ENCODE measurements around the gene SLC2A4RG. TPM values are rescaled to one million over a fixed set of nuclear protein-coding genes. Genes with fewer than 3 reads are reported as not detected.
A peak's percentile ranks its signal among the peaks of the same experiment; 100 is the strongest.
"Not testable (repeated sequence)": the region's sequence is repeated elsewhere in the genome, so short reads cannot be mapped to it uniquely, and the experiment has no call there.

SLC2A4RG gene
- total RNA-seq, 2 donors from 2014 or later, result 24.7 to 37.2 TPM

- DNase-seq (ENCODE audit: low spot score in 2 of 2), result no peak
These were observed 33.4 kb upstream of the SLC2A4RG start for GRCh38 chr20:63706027-63706695.

GRCh38 chr20:63706852-63707557 is 32.6 kb upstream of the SLC2A4RG start:
- Mint-ChIP-seq H3K36me3 (peaks cover 18 to 32% of the 10 kb centered on the region in 2 donors), H3K9me3 (peaks cover 0 to under 1% of the 10 kb centered on the region in 2 donors), H3K27ac (peak overlapping the region; percentile 65 to 91)
- DNase-seq (ENCODE audit: low spot score in 2 of 2), result peak; percentile 63 to 66
- ATAC-seq, result peak; percentile 65 to 77

More at GRCh38 chr20:63706027-63706695, 33.4 kb upstream of the SLC2A4RG start:
- Mint-ChIP-seq H3K36me3 (peaks cover 13 to 27% of the 10 kb centered on the region in 2 donors), H3K9me3 (no peaks in the 10 kb centered on the region), H3K27ac (peak overlapping the region; percentile 65 to 91)
- no peak for ATAC-seq

GRCh38 chr20:63707558-63708300 is 31.8 kb upstream of the SLC2A4RG start, which contains the start of the genes ARFRP1 and ZGPAT:
TSS of gene ARFRP1 (minus strand) at chr20:63707976. CDS start at chr20:63707091, 885 bp downstream.
TSS of gene ZGPAT (plus strand) at chr20:63708039. CDS start at chr20:63708581, 542 bp downstream.
- H3K9me3 Mint-ChIP-seq, result peaks cover 0 to 6% of the 10 kb centered on the region in 2 donors
- H3K27ac Mint-ChIP-seq, result peak within 1 kb of the TSS; percentile 91 to 93
- peaks cover 25 to 40% of the 10 kb centered on the region in 2 donors for H3K36me3 Mint-ChIP-seq
- DNase-seq (ENCODE audit: low spot score in 2 of 2) (peak; percentile 85 to 87), ATAC-seq (peak; percentile 84 to 87)

- ATAC-seq (peak; percentile 4 to 11), DNase-seq (ENCODE audit: low spot score in 2 of 2) (peak; percentile 15 to 57)
- Mint-ChIP-seq H3K9me3 (peaks cover 0 to 6% of the 10 kb centered on the region in 2 donors), H3K36me3 (peaks cover 25 to 44% of the 10 kb centered on the region in 2 donors), H3K27ac (peak overlapping the region; percentile 91 to 93)
These were observed 31.1 kb upstream of the SLC2A4RG start for GRCh38 chr20:63708301-63709148.

GRCh38 chr20:63709149-63709527 is 30.4 kb upstream of the SLC2A4RG start:
- ATAC-seq (no peak), DNase-seq (ENCODE audit: low spot score in 2 of 2) (no peak)
- peaks cover 0 to 6% of the 10 kb centered on the region in 2 donors for H3K9me3 Mint-ChIP-seq
- H3K27ac Mint-ChIP-seq, result peak overlapping the region in 1 of 2 donors; percentile 91
- H3K36me3 Mint-ChIP-seq, result peaks cover 25 to 47% of the 10 kb centered on the region in 2 donors

- Mint-ChIP-seq H3K9me3 (peaks cover 4 to 10% of the 10 kb centered on the region in 2 donors), H3K36me3 (peaks cover 36 to 65% of the 10 kb centered on the region in 2 donors), H3K27ac (no peak overlapping the region)
- DNase-seq (ENCODE audit: low spot score in 2 of 2), result no peak
- ATAC-seq, result no peak
These were observed 28.4 kb upstream of the SLC2A4RG start for GRCh38 chr20:63711085-63711645.

GRCh38 chr20:63712191-63712590 is 27.4 kb upstream of the SLC2A4RG start:
- Mint-ChIP-seq H3K36me3 (peaks cover 32 to 68% of the 10 kb centered on the region in 2 donors), H3K27ac (no peak overlapping the region), H3K9me3 (peaks cover 4 to 10% of the 10 kb centered on the region in 2 donors)
- no peak for ATAC-seq
- DNase-seq (ENCODE audit: low spot score in 2 of 2), result no peak

- Mint-ChIP-seq H3K9me3 (peaks cover 10 to 18% of the 10 kb centered on the region in 2 donors), H3K36me3 (peaks cover 40 to 80% of the 10 kb centered on the region in 2 donors), H3K27ac (no peak overlapping the region)
- ATAC-seq (no peak), DNase-seq (ENCODE audit: low spot score in 2 of 2) (no peak)
These were observed 24.7 kb upstream of the SLC2A4RG start for GRCh38 chr20:63714858-63715257.

GRCh38 chr20:63718996-63719395 is 20.6 kb upstream of the SLC2A4RG start:
- ATAC-seq (no peak), DNase-seq (ENCODE audit: low spot score in 2 of 2) (no peak)
- H3K9me3 Mint-ChIP-seq, result peaks cover 10 to 12% of the 10 kb centered on the region in 2 donors
- peaks cover 32 to 63% of the 10 kb centered on the region in 2 donors for H3K36me3 Mint-ChIP-seq
- peak overlapping the region in 1 of 2 donors; percentile 53 for H3K27ac Mint-ChIP-seq

GRCh38 chr20:63722967-63723622 is 16.5 kb upstream of the SLC2A4RG start:
- H3K9me3 Mint-ChIP-seq, result peaks cover 10 to 12% of the 10 kb centered on the region in 2 donors
- H3K36me3 Mint-ChIP-seq, result peaks cover 24 to 51% of the 10 kb centered on the region in 2 donors
- not testable (repeated sequence) for ATAC-seq; H3K27ac Mint-ChIP-seq; DNase-seq (ENCODE audit: low spot score in 2 of 2)

- peaks cover 14 to 30% of the 10 kb centered on the region in 2 donors for H3K36me3 Mint-ChIP-seq
- DNase-seq (ENCODE audit: low spot score in 2 of 2); ATAC-seq; H3K27ac Mint-ChIP-seq; H3K9me3 Mint-ChIP-seq: not testable (repeated sequence)
These were observed 9.3 kb upstream of the SLC2A4RG start for GRCh38 chr20:63730189-63730733.

- no peaks in the 10 kb centered on the region for H3K9me3 Mint-ChIP-seq
- no peak overlapping the region for H3K27ac Mint-ChIP-seq
- DNase-seq (ENCODE audit: low spot score in 2 of 2) (no peak), ATAC-seq (no peak)
- H3K36me3 Mint-ChIP-seq, result peaks cover 10 to 19% of the 10 kb centered on the region in 2 donors
These were observed 8.2 kb upstream of the SLC2A4RG start for GRCh38 chr20:63731410-63731809.

- DNase-seq (ENCODE audit: low spot score in 2 of 2), result no peak
- no peaks in the 10 kb centered on the region for H3K9me3 Mint-ChIP-seq
- no peak overlapping the region for H3K27ac Mint-ChIP-seq
- H3K36me3 Mint-ChIP-seq, result peaks cover 10 to 13% of the 10 kb centered on the region in 2 donors
- ATAC-seq, result no peak
These were observed 7.2 kb upstream of the SLC2A4RG start for GRCh38 chr20:63732118-63733095.

GRCh38 chr20:63733117-63733516 is 6.5 kb upstream of the SLC2A4RG start:
- Mint-ChIP-seq H3K36me3 (peaks cover 10 to 13% of the 10 kb centered on the region in 2 donors), H3K9me3 (no peaks in the 10 kb centered on the region), H3K27ac (no peak overlapping the region)
- DNase-seq (ENCODE audit: low spot score in 2 of 2) (no peak), ATAC-seq (no peak)
